Activated CD8-positive, alpha-beta memory T cell treated with anti-CD3 and anti-CD28 coated beads, Interleukin-2, amount 10 ng/mL, durations not matched to agents 7 days and 5 days (primary cell): ENCODE results near the gene FCN2. TPM values are rescaled to one million over a fixed set of nuclear protein-coding genes. Genes with fewer than 3 reads are reported as not detected.

Experiments used
- ATAC-seq: fragments of 150-1000 bp; cut with Tn5 transposase; one replicate; pipeline ENCODE4 v1.10.0; 2021; ENCODE audit warnings: moderate library complexity
- CTCF ChIA-PET: fragments of 350-600 bp; sonication (Branson Sonifier 250); formaldehyde crosslinking; loops from one replicate; lab custom pipeline; 2021; ENCODE audit warnings: antibody characterized with exemption; lab: Charles Lee
- DNase-seq: peaks from one replicate; pipeline ENCODE4 v3.0.0-alpha.2; 2020
- H3K27ac Mint-ChIP-seq: one replicate; pipeline ENCODE4 v1.8.0; 2021; ENCODE audit warnings: mild to moderate bottlenecking, mixed read lengths
- H3K27me3 Mint-ChIP-seq: one replicate; pipeline ENCODE4 v1.8.0; 2021; ENCODE audit warnings: mixed read lengths
- H3K36me3 Mint-ChIP-seq: one replicate; pipeline ENCODE4 v1.8.0; 2021; ENCODE audit warnings: mild to moderate bottlenecking, mixed read lengths
- H3K4me1 Mint-ChIP-seq: one replicate; pipeline ENCODE4 v1.8.0; 2021; ENCODE audit warnings: mixed read lengths
- H3K4me3 Mint-ChIP-seq: one replicate; pipeline ENCODE4 v1.8.0; 2021; ENCODE audit warnings: mild to moderate bottlenecking, moderate library complexity, mixed read lengths
- H3K9me3 Mint-ChIP-seq: one replicate; pipeline ENCODE4 v1.8.0; 2022; ENCODE audit warnings: low read depth, mixed read lengths
- total RNA-seq, 2 experiments: library from RNA; stranded (reverse); gene quantifications; one replicate each; pipeline ENCODE4 v1.2.3, GENCODE V29; 2021

FCN2 gene
- total RNA-seq, 2 experiments from 2014 or later = not detected

DNA sequence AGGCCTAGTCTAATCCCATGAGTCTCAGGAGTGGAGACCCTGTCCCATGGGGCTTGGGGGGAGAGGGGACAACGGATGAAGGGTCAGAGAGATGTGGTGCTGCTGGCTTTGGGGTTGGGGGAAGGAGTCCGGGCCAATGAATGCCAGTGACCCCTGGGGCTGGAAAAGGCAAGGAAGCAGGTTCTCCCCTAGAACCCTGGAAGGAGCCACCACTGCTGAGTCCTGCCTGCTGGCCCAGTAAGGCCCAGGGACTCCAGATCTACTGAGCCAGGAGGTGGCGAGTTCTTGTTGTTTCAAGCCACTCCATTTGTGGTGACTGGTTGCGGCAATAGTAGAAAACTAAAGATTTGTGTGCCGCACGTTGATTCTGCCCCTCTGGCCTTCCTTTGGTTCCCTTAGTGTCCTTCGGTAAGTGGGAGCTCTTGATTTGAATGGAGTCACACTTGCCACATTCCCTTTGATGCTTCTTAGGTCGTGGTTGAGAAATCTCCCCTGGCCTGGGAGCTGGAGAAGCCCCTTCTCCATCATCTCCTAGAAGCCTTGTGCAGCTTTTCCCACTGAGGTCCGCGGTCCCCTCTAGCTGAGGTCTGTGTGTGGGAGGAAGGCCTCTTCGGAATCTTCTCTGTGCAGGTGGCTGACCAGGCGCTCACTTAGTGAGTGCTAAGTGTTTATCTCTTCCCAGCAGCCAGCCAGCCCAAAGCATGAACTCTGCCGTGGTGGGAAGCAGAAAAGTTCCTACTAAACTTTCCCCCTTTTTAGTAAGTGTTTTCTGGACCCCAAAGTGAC lies 28.1 kb downstream of the FCN2 start:
- Mint-ChIP-seq H3K36me3 (no peaks in the 10 kb centered on the region), H3K27me3 (peaks cover 18% of the 10 kb centered on the region), H3K4me1 (no peaks in the 10 kb centered on the region), H3K27ac (no peak overlapping the region), H3K4me3 (no peak overlapping the region), H3K9me3 (no peaks in the 10 kb centered on the region)
- CTCF ChIA-PET = no interaction called here
- ATAC-seq (no peak), DNase-seq (no peak)

DNA sequence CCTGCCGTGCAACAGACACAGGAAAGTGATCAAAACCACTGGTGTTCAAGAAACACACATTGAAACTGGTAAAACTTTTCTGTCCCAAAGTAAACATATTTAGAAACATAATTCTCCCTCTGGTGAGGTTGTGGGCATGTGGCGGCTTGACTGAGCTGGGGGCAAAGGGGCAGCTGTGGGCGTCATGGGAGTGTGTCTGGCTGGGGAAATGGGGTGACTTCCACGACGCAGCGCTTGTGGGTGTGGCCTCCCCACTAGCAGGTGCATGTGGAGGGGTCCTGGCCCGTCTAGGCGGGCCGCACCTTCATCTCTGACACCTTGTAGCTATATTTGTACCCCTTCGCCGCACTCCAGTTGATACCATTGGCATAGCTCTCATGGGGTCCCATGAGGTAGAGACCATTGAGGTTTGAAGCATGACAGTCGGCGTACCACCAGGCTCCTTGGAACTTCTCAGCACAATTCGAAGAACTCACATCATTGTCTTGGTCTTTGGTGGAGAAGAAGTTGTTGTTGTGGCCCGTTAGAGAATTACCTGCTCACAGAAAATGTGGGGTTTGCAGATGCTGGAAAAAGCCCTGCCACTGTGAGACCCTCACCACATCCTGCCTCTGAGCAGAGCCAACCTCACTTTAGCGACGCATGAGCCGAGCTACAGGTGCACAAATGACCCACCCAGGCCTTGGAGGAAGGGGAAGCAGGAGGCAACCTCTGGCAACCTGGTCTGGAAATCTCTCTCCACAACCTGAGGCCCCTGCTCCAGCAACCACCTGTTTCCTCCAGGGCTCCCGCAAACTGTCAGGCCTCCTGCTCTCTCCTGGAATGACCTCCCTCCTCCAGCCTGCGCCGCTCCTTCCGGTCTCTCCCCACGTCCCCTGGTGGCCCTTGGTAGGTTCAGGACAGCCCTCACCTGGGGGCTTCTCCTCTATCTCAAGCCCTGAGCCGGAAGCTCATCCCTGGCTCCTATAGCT lies 29.2 kb downstream of the FCN2 start:
- Mint-ChIP-seq H3K9me3 (no peaks in the 10 kb centered on the region), H3K4me1 (no peaks in the 10 kb centered on the region), H3K36me3 (no peaks in the 10 kb centered on the region), H3K27ac (no peak overlapping the region), H3K27me3 (peaks cover 15% of the 10 kb centered on the region), H3K4me3 (no peak overlapping the region)
- DNase-seq = no peak
- no peak for ATAC-seq
- CTCF ChIA-PET = no interaction called here

DNA sequence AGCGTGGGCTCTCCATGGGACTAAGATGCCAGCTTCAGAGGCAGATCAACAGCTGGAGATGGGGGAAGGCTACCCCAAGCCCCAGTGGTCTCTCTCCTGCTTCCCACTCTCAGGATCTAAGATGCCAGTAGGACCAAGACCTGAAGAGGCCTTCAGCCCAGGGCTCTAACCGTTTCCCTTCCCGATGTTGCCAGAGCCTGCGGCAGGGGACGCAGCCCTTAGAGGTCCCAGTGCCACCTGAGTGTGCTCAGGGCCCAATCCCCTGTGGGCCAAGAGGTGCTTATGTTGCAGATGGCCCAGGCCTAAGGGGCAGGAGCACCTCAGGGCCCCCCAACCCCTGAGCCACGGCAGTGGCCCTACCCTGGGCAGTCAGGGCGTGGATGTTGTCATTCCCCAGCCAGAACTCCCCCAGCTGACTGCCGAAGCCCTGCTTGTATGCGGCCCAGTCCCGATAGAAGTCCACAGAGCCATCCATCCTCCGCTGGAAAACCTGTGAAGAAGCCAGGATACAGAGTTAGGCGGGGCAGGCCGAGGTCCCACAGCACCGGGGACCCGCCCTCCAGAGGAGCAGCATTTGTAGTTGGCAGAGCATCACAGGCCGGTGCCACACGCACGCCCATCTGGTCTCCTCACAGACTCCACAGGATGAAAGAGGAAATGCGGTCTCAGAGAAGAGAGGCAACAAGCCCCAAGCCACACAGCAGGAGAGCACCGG lies 31.7 kb downstream of the FCN2 start:
- no peak overlapping the region for H3K4me3 Mint-ChIP-seq
- H3K36me3 Mint-ChIP-seq = no peaks in the 10 kb centered on the region
- no peaks in the 10 kb centered on the region for H3K4me1 Mint-ChIP-seq
- peaks cover 15% of the 10 kb centered on the region for H3K27me3 Mint-ChIP-seq
- DNase-seq (no peak), ATAC-seq (no peak)
- H3K9me3 Mint-ChIP-seq = no peaks in the 10 kb centered on the region
- CTCF ChIA-PET = no interaction called here
- H3K27ac Mint-ChIP-seq = no peak overlapping the region

DNA sequence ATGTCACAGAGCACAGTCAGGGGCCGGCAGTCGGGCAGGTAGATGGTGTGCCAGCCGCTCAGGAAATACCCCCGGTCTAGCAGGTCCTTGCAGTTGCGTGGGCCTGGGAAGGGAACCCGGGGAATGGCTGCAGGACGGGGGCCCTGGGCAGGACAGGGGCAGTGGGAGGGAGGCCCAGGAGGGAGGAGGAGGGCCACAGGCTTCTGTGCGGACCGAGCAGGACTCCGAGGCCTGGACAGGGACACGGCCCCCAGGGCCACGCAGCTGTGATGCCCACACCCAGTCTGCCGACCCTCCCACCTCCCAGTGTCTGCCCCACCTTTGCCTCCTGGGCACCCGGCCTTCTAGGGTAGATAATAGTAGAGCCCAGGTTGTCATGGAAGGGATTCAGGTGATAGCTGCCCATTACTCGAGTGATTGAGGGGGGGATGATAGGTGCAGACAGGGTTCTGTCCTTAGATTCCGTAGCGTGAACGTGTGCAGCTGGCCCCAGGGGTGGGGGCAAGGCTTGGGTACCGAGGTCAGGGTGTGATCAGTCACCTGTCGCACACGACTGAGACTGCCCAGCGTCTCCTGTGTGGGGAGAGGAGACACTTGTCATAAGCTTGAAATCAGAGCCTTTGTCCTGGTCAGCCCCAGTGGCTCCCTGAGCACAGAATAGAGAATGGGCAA lies 32.6 kb downstream of the FCN2 start:
- CTCF ChIA-PET = no interaction called here
- ATAC-seq = no peak

GRCh38 chr9:134913713-134914500 lies 33.3 kb downstream of the FCN2 start:
- DNase-seq (no peak), ATAC-seq (no peak)
- H3K36me3 Mint-ChIP-seq = no peaks in the 10 kb centered on the region
- no peak overlapping the region for H3K4me3 Mint-ChIP-seq
- H3K4me1 Mint-ChIP-seq = no peaks in the 10 kb centered on the region
- CTCF ChIA-PET = no interaction called here
- H3K9me3 Mint-ChIP-seq = no peaks in the 10 kb centered on the region
- no peak overlapping the region for H3K27ac Mint-ChIP-seq
- H3K27me3 Mint-ChIP-seq = peaks cover 14% of the 10 kb centered on the region

More for the DNA sequence above, 32.6 kb downstream of the FCN2 start:
- DNase-seq = no peak
- Mint-ChIP-seq H3K4me1 (no peaks in the 10 kb centered on the region), H3K27me3 (peaks cover 15% of the 10 kb centered on the region), H3K36me3 (no peaks in the 10 kb centered on the region), H3K27ac (no peak overlapping the region), H3K9me3 (no peaks in the 10 kb centered on the region), H3K4me3 (no peak overlapping the region)

DNA sequence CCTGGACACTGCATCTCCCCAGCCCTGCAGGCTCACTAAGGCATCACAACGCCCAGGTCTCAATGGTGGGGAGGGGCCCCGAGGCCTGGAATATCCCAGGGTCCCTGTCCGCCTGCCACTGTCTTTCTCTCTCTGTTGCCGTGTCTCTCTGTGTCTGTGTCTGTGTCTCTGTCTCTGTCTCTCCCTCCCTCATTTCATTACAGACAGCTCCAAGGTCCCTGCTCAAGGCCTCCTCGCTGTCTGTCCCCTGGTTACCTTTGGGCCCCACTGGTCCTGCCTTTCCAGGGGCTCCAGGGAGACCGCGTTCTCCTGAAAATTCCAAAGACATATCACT lies 33.9 kb downstream of the FCN2 start:
- Mint-ChIP-seq H3K27ac (no peak overlapping the region), H3K4me1 (no peaks in the 10 kb centered on the region), H3K4me3 (no peak overlapping the region), H3K27me3 (peaks cover 10% of the 10 kb centered on the region), H3K36me3 (no peaks in the 10 kb centered on the region), H3K9me3 (no peaks in the 10 kb centered on the region)
- CTCF ChIA-PET = no interaction called here
- no peak for ATAC-seq
- no peak for DNase-seq

DNA sequence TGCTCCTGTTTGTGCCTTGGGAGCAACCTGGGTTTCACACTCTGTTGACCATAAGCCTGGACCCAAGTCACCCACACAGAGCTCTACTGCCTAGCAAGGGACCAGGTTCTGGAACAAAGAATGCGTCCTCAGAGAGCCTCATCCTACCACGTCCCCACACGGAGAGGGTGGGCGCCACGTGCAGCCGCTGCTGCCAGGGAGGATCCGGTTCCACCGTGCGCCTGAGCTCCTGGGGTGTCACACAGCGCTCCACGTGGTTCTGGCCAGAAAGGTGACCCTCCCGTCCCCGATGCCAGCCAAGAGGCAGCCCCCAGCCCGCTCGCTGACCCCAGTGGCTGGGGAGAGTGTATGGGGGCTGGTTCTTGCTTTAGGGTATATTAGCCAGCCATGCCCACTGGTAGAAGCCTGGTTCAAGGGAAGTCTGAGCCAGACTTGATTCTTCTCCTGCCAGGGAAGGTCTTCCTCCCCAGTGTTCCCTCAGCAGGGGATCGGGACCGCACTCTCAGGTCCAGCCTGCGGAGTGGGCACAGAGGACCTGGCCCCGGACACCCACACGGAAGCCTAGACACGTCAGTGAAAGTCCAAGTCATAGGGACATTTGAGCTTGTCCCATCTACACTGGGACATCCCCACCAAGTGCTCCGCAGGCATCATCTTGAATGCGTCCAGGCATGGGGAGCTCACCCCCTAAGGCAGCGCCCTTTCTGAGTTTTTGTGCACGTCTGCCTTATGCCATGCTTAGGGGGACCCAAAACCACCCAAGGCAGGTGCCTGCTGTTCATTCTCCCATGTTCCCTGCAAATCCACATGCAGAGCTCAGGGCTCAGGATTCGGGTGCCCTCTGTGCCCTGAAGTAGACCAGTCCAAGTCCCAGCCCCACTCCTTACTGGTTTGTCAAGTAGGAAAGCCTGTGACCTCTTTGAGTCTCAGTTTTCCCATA lies 34.7 kb downstream of the FCN2 start:
- Mint-ChIP-seq H3K36me3 (no peaks in the 10 kb centered on the region), H3K27me3 (peaks cover 2% of the 10 kb centered on the region), H3K4me3 (no peak overlapping the region), H3K4me1 (no peaks in the 10 kb centered on the region), H3K9me3 (peaks cover 4% of the 10 kb centered on the region), H3K27ac (no peak overlapping the region)
- DNase-seq = no peak
- ATAC-seq = no peak
- CTCF ChIA-PET = no interaction called here

DNA sequence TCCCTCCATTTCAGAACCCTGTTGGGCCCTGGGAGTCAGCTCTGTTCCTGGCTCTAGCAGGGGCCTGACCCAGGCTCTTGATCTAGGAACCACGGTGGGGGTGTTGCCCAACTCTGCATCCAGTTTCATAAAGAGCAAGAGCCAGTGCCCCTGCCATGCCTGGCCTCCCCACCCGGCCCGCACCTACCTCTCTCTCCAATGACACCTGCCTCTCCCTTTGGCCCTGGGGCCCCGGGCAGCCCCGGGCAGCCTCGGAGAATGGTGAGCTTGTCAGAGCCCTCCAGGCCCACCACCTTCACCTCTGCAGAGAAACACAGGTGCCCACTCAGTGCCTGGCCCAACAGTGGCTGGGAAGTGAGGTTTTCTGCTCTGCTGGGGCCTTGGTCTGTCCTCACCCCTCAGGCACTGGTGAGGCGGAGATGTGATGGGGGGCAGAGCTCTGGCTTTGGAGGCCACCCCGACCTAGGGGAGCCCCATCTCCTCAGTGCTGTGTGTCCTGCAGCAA lies 35.6 kb downstream of the FCN2 start:
- H3K36me3 Mint-ChIP-seq = no peaks in the 10 kb centered on the region
- CTCF ChIA-PET = no interaction called here

GRCh38 chr9:134917431-134918373 lies 37.1 kb downstream of the FCN2 start, which contains the start of gene FCN1:
Gene FCN1, minus strand, starts transcription at chr9:134917912. Its CDS starts 41 bp downstream, at chr9:134917871.
- DNase-seq (no peak), ATAC-seq (no peak)
- H3K9me3 Mint-ChIP-seq = peaks cover 6% of the 10 kb centered on the region
- H3K36me3 Mint-ChIP-seq = no peaks in the 10 kb centered on the region
- no peaks in the 10 kb centered on the region for H3K4me1 Mint-ChIP-seq
- CTCF ChIA-PET = no interaction called here
- H3K27me3 Mint-ChIP-seq = no peaks in the 10 kb centered on the region
- H3K27ac Mint-ChIP-seq = no peak within 1 kb of the TSS
- H3K4me3 Mint-ChIP-seq = no peak within 1 kb of the TSS

More for the DNA sequence above, 35.6 kb downstream of the FCN2 start:
- no peaks in the 10 kb centered on the region for H3K27me3 Mint-ChIP-seq
- H3K9me3 Mint-ChIP-seq = peaks cover 6% of the 10 kb centered on the region
- no peaks in the 10 kb centered on the region for H3K4me1 Mint-ChIP-seq
- DNase-seq (no peak), ATAC-seq (no peak)
- H3K27ac Mint-ChIP-seq = no peak overlapping the region
- H3K4me3 Mint-ChIP-seq = no peak overlapping the region

GRCh38 chr9:134918646-134919045 lies 38.0 kb downstream of the FCN2 start:
- ATAC-seq (no peak), DNase-seq (no peak)
- H3K4me3 Mint-ChIP-seq = no peak overlapping the region
- CTCF ChIA-PET = no interaction called here
- no peaks in the 10 kb centered on the region for H3K27me3 Mint-ChIP-seq
- peaks cover 6% of the 10 kb centered on the region for H3K9me3 Mint-ChIP-seq
- no peak overlapping the region for H3K27ac Mint-ChIP-seq
- H3K4me1 Mint-ChIP-seq = no peaks in the 10 kb centered on the region
- H3K36me3 Mint-ChIP-seq = no peaks in the 10 kb centered on the region

GRCh38 chr9:134919303-134919702 lies 38.7 kb downstream of the FCN2 start:
- H3K27ac Mint-ChIP-seq = no peak overlapping the region
- DNase-seq (no peak), ATAC-seq (no peak)
- CTCF ChIA-PET = no interaction called here
- H3K4me3 Mint-ChIP-seq = no peak overlapping the region
- H3K4me1 Mint-ChIP-seq = no peaks in the 10 kb centered on the region
- H3K36me3 Mint-ChIP-seq = no peaks in the 10 kb centered on the region
- H3K27me3 Mint-ChIP-seq = no peaks in the 10 kb centered on the region
- peaks cover 6% of the 10 kb centered on the region for H3K9me3 Mint-ChIP-seq
